Vagina (tissue), 2 donors: ENCODE data around the gene SBF2.

Source experiments
- POLR2A ChIP-seq, 2 donors: fragments of 450-650 bp; IDR thresholded peaks; one replicate each; pipeline ENCODE4 v1.6.1; 2017; ENCODE audit warnings: antibody characterized with exemption in 2 of 2, mild to moderate bottlenecking in 2 of 2, moderate library complexity in 2 of 2
- POLR2AphosphoS5 ChIP-seq, 2 donors: sonication (generic); formaldehyde crosslinking; IDR thresholded peaks; one replicate each; pipeline ENCODE4 v1.9.0; 2017; ENCODE audit warnings: antibody characterized with exemption in 2 of 2, mild to moderate bottlenecking in 2 of 2, low read depth in 1 of 2; ENCODE audit not compliant: insufficient read depth in 1 of 2
- TF ChIP-seq, protein P1 (sequence below), 3 experiments: fragments of 450-650 bp in 2 of 3; fragments of 200-600 bp in 1 of 3; sonication (generic) in 1 of 3; IDR thresholded peaks; one replicate each; pipeline ENCODE4 v1.5.1; 2017 to 2019; ENCODE audit warnings: antibody characterized with exemption in 3 of 3, mild to moderate bottlenecking in 2 of 3, moderate library complexity in 2 of 3

DNA sequence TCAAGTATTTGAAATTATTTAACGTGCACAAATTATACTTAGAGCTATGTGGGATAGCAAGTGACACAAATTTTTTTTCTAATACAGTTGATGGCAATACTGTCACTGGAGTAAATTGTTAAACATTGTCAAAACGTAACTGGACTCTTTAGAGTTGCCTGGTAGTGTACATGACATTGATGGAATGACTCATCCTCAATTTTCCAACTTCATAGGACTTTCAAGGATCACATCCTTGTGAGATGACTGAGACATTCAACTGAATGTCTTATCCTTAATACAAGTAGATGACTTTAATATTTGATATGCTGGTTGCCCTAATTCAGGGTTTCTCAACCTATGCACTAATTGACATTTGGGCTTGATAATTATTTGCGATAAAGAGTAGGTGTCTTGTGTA is 320.1 kb downstream of the SBF2 start:
- TF ChIP-seq POLR2AphosphoS5 (IDR thresholded peaks at IDR 0.05; ENCODE audit: insufficient read depth in 1 of 2, low read depth in 1 of 2) (no peak), POLR2A (IDR thresholded peaks at IDR 0.05) (no peak)
- TF ChIP-seq, protein P1, sequence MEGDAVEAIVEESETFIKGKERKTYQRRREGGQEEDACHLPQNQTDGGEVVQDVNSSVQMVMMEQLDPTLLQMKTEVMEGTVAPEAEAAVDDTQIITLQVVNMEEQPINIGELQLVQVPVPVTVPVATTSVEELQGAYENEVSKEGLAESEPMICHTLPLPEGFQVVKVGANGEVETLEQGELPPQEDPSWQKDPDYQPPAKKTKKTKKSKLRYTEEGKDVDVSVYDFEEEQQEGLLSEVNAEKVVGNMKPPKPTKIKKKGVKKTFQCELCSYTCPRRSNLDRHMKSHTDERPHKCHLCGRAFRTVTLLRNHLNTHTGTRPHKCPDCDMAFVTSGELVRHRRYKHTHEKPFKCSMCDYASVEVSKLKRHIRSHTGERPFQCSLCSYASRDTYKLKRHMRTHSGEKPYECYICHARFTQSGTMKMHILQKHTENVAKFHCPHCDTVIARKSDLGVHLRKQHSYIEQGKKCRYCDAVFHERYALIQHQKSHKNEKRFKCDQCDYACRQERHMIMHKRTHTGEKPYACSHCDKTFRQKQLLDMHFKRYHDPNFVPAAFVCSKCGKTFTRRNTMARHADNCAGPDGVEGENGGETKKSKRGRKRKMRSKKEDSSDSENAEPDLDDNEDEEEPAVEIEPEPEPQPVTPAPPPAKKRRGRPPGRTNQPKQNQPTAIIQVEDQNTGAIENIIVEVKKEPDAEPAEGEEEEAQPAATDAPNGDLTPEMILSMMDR (IDR thresholded peaks at IDR 0.05) = no peak
